NCI-H2171 (cell line): ENCODE data around the gene GKN2.

ENCODE experiments used
- DNase-seq: peaks from one replicate; lab custom pipeline; 2025; lab: John Stamatoyannopoulos, UW

GKN2 gene, protein sequence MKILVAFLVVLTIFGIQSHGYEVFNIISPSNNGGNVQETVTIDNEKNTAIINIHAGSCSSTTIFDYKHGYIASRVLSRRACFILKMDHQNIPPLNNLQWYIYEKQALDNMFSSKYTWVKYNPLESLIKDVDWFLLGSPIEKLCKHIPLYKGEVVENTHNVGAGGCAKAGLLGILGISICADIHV

DNA sequence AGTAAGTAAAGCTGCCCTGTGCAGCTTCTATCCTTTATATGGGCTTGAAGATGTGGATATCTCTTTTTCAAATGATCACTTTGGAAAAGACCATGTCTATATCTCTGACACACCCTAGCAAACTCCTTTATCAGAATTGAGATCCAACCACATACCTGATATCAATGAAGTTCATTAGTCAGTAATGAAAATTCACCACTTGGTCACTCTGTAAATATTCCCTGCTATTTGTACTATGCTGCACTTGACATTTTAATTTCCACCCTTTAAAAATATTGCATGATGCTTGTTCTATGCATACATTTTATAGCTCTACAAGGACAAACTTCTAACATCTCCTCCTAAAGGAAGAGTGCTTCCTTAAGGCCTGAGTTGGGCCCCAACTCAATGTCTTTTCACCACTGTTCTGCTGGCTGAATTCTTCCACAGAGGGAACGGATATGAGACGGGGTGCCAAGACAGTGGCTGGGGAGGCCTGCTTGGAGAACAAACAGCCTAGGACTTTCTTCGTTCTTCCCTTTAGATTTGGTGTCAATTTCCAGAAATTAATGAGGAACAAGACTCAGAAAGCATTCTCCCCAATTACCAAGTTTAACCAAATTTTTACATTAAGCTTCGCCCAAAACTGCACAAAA is at the start of gene GKN2:
Gene GKN2, minus strand, starts transcription at position 7 of the 635 bp plus-strand sequence. CDS start 32 bp downstream, outside the sequence.
- no peak for DNase-seq

DNA sequence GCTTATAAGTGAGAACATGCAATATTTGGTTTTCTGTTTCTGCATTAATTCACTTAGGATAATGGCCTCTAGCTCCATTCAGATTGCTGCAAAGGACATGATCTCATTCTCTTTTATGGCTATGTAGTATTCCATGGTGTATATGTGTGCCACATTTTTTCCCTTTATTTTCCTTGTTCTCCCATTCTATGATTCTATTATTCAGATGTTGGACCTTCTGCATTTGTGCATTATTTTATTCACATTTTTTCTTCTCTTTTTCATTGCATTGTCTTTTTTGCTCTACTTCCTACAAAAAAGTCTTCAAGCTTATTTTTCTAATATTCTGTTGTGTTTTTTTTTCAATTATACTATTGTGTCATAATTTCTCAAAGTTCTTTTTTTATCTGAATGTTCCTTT is 49.2 kb upstream of the GKN2 start:
- DNase-seq, result no peak

DNA sequence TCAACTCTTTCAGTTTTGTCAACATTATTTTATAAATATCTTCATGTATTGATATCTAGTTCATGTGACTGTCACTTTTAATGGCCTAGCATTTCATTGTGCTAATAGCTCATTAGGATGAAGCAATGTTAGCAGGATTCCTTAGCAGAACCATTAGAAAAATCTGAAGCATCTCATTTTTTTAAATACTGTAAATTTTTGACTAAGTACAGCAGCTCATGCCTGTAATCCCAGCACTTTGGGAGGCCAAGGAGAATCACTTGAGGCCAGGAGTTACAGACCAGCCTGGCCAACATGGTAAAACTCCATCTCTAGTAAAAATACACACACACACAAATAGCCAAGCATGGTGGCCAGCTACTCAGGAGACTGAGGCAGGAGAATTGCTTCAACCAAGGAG is 44.7 kb upstream of the GKN2 start:
- DNase-seq, result no peak

DNA sequence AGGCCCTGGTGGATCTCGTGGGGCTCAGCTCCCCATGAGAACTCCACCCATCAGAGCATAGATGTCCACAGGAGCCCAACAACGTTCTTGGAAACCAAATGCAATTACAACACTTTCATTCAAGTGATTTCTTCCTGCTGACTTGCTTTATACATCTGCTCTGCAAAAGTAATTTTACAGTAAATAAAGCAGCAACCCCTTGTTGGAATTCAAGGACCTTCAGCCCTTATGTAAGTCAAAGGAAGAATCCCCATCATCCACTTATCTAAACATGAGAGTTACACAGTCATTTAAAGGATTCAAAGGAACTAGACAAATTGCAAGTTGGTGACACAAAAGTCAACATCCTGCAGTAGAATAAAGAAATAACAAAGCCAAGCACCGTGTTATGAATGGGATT is 43.2 kb upstream of the GKN2 start:
- DNase-seq, result no peak

DNA sequence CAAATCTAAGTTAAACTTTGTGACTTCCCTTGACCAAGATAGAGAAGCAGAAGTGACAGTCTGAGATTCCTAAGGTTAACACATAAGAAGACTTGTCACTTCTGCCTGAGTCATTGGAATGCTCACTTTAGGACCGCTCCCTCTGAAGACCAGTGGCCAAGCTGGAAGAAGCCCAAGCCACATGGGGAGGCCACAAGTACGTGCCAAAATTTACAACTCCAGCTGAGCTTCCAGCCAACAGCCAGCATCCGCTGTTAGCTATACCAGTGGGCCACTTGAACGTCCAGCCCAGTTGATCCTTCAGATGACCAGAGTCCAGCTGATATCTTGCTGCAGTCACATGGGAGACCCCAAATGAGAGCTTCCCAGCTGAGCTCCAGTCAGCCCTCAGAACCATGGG is 42.2 kb upstream of the GKN2 start:
- DNase-seq, result no peak

DNA sequence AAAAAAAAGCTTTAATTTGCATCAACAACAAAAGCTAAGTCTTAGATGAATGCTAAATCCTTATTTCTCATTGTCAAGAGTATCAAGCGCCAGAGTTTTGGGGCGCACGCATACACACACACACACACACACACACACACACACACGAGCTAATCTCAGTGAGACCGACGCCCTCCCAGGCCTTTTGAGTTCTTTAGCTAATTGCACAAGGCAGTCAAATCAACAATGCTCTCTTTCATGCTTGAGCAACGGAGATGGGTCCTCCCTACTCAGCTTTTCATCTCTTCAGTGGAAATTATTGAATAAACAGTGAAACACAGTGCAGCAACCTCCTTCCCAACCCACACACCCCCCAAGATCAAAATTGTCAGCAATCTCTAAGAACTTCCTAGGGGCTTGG is 41.0 kb upstream of the GKN2 start:
- no peak for DNase-seq

DNA sequence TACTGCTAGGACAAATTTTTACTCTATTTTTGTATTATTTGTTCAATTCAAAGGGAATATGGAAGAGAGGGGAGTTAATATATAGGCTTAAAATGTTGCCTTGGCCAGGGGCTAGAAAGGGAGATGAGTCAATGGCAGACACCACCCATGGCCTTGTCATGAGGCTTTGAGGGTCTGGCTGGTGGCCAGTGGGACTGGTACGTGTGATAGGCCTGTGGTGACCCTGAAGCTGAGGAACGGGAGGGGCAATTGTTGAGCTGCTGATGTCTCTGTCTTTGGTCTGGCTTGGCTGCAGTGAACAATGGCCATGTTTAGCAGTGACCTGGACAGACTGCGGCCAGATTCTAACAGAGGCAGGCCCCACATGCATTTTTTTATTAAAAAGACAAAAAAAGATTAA is 40.2 kb upstream of the GKN2 start:
- no peak for DNase-seq

DNA sequence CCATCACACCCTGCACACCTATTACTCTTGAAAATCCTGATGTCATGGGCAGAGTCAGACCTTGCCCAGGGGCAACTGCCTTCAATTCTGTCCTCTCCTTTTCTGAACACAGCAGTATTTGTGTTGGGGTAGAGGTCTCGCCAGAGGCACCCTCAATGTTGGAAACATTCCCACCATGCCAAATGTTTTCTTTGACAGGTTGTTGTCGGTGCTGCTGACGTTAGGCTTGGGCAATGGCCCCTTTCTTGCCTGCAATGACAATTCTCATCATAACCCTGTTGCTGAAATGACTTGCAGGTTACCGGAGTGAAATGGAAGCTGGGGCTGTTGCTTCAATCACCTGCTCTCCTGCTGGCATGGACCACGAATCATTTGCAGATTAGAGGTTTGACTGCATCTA is 39.6 kb upstream of the GKN2 start:
- DNase-seq, result no peak

DNA sequence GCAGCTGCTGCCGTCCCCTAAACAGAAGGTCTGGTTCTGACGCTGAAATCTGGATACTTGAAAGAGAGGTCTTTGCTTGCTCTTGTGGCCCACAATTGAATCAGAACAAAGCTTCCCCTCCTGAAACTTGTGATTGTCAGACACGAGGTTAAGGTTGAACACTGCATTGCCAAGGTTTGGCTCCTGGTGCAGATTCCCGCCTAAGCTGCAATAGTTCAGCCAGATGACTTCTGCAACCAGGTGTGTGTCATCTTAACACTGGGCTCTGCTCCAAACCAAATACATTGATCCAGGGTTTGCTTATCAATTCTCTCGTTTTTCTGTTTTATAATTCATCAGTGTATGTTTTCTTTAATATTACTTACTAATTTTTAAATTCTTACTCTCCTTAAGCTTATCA is 36.3 kb upstream of the GKN2 start:
- DNase-seq, result no peak

DNA sequence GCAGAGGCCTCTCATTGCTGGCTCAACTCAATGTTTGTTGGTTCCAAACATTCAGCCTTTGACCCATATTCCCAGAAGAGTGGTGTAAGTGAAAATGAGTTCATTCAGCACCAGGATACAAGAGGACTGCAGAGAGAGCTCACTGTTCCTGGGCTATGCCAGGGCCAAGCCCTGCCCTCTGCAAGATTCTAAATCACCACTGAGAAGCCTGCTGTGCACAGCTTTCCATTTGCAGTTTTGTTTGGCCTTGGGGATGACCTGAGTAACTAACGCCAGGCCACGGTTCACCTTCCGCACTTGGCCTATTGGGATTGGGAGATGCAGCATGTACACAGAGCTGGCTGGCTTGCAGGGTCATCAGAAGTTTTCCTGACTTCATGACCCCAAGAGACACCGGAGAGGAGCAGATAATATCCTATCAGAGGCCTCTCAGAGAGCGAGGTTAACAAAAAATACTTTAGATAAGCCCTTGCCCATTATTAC is 34.4 kb upstream of the GKN2 start:
- no peak for DNase-seq

DNA sequence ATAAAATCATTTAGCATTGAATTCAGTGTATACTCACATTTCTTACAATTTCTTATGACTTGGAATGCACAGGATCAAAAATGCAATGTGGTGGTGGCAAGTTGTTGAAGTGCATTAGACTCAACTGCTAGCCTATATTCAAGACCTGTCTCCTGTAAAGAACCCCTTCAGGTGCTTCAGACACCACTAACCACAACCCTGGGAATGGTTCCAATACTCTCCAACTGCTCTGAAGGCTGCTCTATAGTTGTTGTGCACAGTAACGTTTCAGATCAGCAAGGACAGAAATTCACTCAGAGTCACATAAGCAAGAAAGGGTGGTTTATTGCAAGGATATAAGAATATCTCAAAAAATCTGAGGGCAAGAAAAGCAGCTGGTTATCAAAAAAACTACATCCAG is 28.3 kb upstream of the GKN2 start:
- DNase-seq, result no peak

DNA sequence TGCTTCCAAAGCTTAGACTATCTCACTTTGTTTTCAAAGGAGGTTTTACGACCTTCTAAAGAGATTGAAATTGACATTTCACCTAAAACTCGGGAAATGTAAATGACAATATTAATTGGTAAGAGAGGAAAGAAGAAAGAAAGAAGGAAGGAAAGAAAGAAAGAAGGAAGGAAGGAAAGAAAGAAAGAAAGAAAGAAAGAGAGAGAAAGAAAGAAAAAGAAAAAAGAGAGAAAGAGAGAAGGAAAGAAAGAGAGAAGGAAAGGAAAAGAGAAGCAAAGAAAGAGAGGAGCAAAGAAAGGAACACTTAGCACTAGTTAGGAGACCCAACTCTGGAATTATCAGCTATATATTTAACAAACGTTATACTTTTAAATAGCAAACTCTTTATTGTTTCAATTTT is 25.4 kb upstream of the GKN2 start:
- no peak for DNase-seq

DNA sequence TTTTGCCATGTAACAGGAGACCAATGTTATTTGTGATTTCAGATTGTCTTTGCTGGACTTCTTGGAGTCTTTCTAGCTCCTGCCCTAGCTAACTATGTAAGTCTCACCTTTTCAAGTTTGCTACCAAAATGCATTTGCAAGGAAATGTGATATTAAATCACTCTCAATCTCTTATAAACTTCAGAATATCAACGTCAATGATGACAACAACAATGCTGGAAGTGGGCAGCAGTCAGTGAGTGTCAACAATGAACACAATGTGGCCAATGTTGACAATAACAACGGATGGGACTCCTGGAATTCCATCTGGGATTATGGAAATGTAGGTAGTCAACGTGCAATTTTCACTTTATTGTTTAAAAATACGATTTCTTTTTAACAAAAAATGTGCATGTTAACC is 24.8 kb upstream of the GKN2 start:
- DNase-seq, result no peak

DNA sequence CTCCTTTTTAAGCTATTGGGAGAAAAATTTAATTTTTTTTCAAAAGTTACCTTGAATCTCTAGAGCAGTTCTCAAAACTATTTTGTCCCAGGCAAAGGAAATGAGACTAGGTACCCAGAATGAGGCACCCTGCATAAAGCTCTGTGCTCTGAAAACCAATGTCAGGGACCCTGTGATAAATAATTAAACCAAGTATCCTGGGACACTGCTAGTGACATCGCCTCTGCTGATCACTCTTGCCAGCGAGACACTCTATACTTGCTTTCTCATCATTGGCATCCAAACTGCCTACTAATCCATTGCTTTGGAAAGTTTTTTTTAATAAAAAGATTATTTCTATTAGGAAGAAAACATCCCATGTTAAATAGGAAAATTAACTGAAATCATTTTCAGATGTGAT is 23.2 kb upstream of the GKN2 start:
- DNase-seq, result no peak

DNA sequence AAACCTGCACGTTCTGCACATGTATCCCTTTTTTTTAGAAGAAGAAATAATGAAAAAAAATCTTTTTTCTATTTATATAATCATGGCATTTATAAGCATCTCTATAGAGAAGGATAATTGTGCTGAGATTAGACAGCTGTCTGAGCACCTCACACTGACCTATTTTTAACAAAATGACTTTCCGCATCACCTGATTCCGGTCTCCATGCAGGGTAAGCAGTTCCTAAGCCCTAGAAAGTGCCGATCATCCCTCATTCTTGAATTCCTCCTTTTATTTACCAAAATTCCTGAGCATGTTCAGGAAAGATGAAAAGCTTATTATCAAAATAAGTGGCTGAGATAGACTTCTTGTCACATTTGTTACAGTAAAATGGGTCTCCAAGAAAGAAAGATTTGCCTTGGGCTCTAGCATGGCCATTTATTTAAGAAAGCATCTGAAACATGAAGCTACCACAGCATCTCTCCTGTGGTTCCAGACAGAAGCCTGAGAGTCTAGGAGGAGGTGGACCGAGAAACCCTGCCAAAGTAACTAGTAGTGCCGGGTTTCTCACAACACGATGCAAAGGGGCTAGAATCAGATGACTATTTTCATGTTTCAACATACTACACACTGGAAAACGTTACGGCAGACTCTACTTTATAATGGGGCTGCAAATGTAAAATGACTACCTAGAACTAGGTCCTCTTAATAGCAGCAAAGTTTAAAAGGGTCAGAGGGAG is 22.4 kb upstream of the GKN2 start:
- DNase-seq, result no peak

DNA sequence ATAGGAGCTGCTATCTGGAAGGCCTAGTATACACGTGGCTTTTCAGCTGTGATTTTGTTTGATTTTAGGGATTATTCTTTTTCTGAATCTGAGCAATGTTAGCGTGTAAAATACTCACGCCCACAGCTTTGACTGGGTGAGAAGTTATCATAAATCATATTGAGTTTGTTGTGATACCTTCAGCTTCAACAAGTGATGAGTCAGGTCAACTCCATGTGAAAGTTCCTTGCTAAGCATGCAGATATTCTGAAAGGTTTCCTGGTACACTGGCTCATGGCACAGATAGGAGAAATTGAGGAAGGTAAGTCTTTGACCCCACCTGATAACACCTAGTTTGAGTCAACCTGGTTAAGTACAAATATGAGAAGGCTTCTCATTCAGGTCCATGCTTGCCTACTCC is 21.6 kb upstream of the GKN2 start, which contains the start of gene GKN1:
Gene GKN1, plus strand, starts transcription at position 386 of the 400 bp plus-strand sequence. CDS start 42 bp downstream, outside the sequence.
- DNase-seq, result no peak

DNA sequence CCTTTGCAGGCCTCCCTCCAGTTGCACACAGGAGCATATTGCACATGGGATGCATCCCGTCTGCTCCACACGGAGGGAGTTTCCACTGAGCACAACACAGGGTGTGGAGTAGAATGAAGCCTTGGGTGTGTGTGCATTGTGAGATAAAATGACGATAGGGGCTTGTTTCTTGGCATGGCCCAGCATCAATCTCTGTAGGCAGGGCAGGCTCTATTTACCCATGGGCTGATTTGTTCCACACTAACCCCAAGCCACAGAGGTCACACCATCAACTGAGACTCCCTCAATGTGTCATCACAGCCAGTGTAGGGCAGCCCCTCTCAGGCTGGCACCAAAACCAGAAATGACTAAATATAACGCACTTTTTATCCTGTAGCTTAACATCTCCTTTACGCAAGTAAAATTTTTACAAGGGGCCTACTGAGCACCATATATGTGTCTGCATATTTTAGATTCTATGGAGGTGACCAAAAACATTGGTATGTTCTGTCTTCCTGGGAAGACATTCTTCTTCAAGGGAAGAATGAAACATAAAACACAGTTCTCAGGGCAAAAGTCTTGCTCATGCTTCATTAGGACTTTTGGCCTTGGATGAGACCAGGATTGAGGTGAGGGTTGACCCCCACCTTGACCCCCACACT is 19.0 kb upstream of the GKN2 start:
- no peak for DNase-seq

DNA sequence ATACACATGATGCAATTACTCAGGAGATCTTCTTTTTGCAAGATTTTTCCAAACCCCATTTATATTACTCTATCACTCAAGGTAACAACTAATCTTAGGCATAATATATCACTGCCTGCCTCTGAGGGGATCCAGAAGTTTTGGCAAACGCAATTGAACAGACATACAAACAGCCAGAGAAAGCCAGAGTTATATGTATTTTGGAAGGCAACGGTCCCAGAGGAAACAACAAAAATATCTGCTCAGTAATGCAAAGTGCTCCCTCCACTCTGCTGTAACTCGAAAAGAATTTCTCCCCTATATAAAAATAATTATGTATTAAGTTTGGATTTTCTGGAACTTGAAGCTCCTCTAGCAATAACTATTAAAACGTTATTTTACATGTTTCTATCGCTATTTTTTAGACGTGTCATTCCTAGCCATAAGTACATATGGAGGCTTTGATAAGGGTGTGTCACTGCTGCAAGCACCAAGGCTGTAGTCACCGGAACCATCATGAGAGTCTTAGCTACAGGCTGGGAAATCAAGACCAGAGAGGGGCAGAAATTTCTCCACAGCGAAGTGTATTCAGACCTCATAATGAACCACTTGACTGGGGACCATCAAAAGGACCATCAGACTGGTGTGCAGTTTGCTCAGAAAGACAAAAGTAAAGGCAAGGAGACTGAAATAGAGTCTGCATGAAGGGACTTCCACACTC is 18.0 kb upstream of the GKN2 start:
- no peak for DNase-seq

DNA sequence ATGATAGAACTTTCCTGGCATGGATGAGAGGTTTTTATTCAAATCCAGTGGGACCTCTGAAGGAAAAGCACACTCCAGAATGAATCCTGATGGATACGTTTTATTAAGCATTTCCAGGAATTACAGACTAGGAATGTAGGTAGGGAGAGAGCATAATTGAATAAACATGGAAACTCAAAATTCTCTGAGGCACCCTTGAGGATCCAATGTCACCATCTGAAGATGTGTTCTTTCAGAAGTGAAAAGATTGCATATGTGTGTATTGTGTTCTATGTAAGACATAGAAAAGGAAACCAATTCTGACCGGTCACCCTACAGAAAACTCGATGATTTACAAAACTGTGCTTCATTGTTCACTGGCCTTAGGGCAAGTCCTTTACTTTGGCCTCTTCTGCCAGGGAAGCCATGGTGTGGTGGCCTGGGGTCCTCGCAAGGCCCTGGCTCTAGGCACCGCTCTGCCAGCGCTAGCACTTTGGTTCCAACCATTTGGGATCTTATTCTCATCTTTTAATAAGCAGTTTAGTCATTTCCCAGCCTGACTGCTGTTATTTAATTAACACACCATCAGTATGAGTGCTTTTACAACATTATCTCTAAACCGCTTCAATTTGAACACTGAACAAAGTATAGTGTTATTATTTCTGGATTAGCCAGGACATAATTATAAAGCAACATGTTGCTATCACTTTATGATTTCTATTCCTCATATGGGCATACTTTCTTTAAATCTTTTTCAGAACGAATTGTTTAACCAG is 17.2 kb upstream of the GKN2 start:
- no peak for DNase-seq

DNA sequence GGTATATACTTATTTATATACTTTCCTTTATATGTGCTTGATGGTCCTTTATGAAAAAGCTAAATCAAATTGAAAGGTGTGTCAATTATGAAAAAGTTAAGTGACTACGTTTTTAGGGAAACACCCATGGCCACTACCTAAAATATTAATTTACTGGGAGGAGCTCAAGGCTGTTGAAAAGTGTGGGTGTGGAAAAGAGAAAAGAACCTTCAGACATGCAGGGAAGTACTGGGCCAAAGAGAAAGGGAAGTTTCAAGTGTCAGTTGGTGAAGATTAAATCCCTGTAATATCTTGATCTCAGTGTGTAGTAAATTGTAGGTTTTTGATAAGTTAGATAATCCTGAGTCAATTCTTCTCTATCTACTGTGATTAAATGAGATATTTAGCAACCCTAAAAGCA is 15.5 kb upstream of the GKN2 start:
- DNase-seq, result no peak

DNA sequence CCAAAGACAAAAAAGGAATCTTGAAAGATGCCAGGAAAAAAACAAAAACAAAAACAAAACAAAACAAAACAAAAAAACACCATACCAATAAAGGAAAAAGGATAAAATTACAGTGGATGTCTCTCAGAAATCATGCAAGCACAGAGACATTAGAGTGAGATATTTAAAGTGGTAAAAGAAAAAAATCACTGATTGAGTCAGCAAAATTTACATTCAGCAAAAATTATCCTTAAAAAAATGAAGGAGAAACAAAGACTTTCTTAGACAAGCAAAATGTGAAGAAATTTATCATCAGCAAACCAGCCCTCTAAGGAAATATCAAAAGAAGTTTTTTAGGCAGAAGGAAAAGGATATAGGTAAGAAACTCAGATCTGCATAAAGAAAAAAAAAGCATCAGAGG is 11.6 kb upstream of the GKN2 start:
- no peak for DNase-seq

DNA sequence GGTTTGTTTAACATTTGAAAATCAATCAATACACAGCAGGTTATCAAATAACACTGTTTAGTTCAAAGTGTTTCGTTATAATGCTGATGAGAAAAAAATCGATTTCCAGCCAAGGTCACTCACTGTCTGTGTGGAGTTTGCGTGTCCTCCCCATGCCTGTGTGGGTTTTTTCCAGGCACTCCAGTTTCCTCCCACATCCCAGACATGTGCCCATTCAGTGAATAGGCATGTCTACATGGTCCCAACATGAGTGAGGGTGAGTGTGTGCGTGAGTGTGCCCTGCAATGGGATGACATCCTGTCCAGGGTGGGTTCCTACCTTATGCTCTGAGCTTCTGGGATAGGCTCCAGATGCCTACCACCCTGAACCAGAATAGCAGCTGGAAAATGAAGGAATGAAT is 8.7 kb upstream of the GKN2 start:
- no peak for DNase-seq
